ENCODE measurements around the gene RALGAPA2.

DNA sequence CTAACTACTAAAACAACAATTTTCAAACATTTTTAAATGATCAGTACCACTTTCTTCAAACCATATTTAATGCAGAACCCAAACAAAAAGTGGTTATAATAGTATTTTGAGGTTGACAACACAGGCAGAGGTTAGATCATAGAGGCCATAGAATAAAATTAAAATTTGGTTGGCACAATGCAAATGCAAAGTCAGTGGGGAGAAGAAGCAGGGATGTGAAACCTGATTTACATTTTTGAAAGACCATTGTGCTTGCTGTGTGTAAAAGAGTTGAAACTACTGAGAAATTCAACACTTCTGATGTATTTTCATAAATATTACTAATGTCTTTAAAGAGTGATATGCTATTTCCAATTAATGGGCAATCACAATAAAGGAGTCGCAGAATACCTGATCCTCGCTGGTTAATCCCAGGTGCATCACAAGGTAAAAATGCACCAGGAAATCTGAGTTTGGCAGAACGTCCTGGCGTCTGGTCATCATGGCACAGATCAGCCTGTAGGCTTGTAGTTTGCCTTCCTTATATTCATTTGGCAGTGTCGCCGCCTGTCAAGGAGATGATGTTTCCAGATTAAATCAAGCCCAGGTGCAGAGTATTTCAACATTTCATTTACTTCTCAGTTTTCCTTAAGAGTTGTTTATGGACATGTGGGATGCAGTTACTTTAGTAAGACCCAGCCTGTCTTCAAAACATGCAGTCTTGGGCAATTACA is 141.2 kb downstream of the RALGAPA2 start:
- TF ChIP-seq, protein P1, sequence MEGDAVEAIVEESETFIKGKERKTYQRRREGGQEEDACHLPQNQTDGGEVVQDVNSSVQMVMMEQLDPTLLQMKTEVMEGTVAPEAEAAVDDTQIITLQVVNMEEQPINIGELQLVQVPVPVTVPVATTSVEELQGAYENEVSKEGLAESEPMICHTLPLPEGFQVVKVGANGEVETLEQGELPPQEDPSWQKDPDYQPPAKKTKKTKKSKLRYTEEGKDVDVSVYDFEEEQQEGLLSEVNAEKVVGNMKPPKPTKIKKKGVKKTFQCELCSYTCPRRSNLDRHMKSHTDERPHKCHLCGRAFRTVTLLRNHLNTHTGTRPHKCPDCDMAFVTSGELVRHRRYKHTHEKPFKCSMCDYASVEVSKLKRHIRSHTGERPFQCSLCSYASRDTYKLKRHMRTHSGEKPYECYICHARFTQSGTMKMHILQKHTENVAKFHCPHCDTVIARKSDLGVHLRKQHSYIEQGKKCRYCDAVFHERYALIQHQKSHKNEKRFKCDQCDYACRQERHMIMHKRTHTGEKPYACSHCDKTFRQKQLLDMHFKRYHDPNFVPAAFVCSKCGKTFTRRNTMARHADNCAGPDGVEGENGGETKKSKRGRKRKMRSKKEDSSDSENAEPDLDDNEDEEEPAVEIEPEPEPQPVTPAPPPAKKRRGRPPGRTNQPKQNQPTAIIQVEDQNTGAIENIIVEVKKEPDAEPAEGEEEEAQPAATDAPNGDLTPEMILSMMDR (IDR thresholded peaks at IDR 0.05): no peak
- TF ChIP-seq POLR2A (IDR thresholded peaks at IDR 0.05): no peak

Data from body of pancreas (tissue), 4 donors.